Activated naive CD8-positive, alpha-beta T cell treated with anti-CD3 and anti-CD28 coated beads, Interleukin-2, amount 10 ng/mL, durations not matched to agents 7 days and 5 days (primary cell): ENCODE data around the gene RPS5. TPM values are rescaled to one million over a fixed set of nuclear protein-coding genes. Genes with fewer than 3 reads are reported as not detected.

Experiments used
- ATAC-seq: fragments of 150-1000 bp; cut with Tn5 transposase; one replicate; pipeline ENCODE4 v1.10.0; 2021; ENCODE audit warnings: low read depth, moderate library complexity
- POLR2A ChIA-PET: fragments of 350-600 bp; sonication (Branson Sonifier 250); formaldehyde crosslinking; loops from one replicate; lab custom pipeline; 2021; ENCODE audit warnings: antibody characterized with exemption; lab: Charles Lee
- DNase-seq: peaks from one replicate; pipeline ENCODE4 v3.0.0; 2021
- H3K27ac Mint-ChIP-seq: one replicate; pipeline ENCODE4 v1.8.0; 2022; ENCODE audit warnings: mild to moderate bottlenecking, mixed read lengths
- H3K27me3 Mint-ChIP-seq: one replicate; pipeline ENCODE4 v1.8.0; 2022; ENCODE audit warnings: mild to moderate bottlenecking, moderate library complexity, mixed read lengths
- H3K36me3 Mint-ChIP-seq: one replicate; pipeline ENCODE4 v1.8.0; 2021; ENCODE audit warnings: mild to moderate bottlenecking, mixed read lengths
- H3K4me1 Mint-ChIP-seq: one replicate; pipeline ENCODE4 v1.8.0; 2021; ENCODE audit warnings: mixed read lengths
- H3K4me3 Mint-ChIP-seq: one replicate; pipeline ENCODE4 v1.8.0; 2022; ENCODE audit warnings: mild to moderate bottlenecking, moderate library complexity, mixed read lengths
- H3K9me3 Mint-ChIP-seq: one replicate; pipeline ENCODE4 v1.8.0; 2021; ENCODE audit warnings: mixed read lengths
- total RNA-seq, 2 experiments: library from RNA; stranded (reverse); gene quantifications; one replicate each; pipeline ENCODE4 v1.2.3, GENCODE V29; 2021

RPS5 gene
- total RNA-seq, 2 experiments from 2014 or later = 1,038 to 1,039 TPM

DNA sequence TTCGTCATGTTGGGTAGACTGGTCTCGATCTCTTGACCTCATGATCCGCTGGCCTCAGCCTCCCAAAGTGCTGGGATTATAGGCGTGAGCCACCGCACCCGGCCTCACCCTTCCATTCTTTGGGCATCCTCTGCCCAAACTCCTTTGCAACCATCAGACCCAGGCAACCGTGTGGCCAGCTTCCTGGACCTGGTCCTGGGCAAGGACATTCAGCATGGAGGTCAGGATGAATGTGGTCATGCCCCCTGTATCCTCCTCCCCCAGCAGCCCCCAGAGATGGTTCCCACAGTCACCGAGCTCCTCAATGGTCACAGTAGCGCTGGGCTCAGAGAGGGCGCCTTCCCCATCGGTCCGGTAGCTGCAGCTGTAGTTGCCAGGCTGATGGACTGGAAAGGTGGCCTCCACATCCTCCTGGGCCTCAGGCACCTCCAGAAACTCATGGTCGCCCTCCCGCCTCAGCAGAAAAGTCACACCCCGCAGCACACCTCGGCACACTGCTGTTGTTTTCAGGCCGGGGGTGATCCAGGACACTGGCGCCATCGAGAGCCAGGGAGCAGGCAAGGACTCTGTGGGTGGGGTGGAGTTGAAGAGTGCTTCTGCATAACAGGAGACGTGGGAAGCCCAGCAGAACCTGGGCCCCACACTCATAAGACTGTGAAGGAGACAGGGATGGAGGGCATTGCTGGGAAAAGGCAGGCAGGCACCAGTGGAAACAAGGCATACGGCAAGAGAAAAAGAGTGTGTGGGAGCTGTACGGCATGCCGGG, 34.9 kb upstream of the RPS5 start:
- H3K27ac Mint-ChIP-seq = peak overlapping the region; percentile 39
- ATAC-seq (no peak), DNase-seq (no peak)
- no peak overlapping the region for H3K4me3 Mint-ChIP-seq
- peaks cover 25% of the 10 kb centered on the region for H3K4me1 Mint-ChIP-seq
- POLR2A ChIA-PET = interaction anchor here (0.6 to 2.3 kb wide), 3 partner anchors 10 to 461 kb away, joined by 3 to 9 read pairs (median 4); partner anchors contain the start of gene ZNF497
- peaks cover 18% of the 10 kb centered on the region for H3K36me3 Mint-ChIP-seq
- no peaks in the 10 kb centered on the region for H3K27me3 Mint-ChIP-seq
- no peaks in the 10 kb centered on the region for H3K9me3 Mint-ChIP-seq

DNA sequence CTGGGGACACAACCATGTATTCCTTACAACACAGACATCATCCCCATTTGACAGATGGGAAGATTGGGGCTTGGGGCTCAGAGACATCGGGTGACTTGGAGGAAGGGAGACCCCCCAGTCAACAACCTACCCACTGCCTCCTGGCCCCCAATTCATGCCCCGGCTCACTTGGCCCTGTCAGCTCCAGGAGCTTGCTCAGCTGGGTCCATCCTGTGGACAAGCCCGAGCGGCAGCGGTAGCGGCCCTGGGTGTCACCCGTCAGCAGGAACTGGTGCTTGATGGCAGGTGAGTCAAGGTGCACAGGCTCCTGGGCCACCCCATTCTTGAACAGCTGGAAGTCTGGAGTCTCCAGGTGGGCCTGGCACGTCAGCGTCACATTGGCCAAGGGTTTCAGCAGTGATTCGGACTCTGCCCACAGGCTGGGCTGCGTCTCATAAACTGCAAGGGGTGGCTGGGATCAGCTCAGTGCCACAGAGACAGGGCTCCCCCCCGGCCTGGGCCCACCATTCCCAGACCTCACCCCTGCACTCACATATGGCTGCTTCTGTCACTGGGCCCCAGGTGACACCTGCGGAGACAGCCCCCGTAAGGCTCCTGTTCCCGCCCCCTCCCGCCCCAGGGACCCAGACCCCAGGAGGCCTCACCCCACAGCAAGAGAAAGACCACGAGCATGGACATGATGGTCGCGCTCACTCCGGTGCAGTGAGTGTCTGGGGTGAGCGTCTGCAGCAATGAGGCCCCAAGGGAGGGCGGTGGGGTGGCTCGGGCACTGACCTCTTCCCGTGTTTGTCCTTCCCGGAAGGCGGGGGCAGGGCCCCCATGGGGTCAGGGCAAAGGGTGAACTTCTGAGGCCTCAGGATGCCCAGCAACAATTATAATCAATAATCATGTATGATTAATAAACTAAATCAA, 34.1 kb upstream of the RPS5 start, which contains the start of gene A1BG:
A1BG (minus strand) TSS at position 733 of the 912 bp plus-strand sequence; CDS start at position 678, 55 bp downstream.
- ATAC-seq (no peak), DNase-seq (no peak)
- Mint-ChIP-seq H3K4me1 (peaks cover 24% of the 10 kb centered on the region), H3K27me3 (no peaks in the 10 kb centered on the region), H3K4me3 (no peak within 1 kb of the TSS), H3K36me3 (peaks cover 18% of the 10 kb centered on the region), H3K9me3 (no peaks in the 10 kb centered on the region), H3K27ac (no peak within 1 kb of the TSS)
- POLR2A ChIA-PET = interaction anchor here (2.3 kb wide), 1 partner anchor 9 kb away, joined by 9 read pairs; the partner anchor contains the start of gene ZNF497

DNA sequence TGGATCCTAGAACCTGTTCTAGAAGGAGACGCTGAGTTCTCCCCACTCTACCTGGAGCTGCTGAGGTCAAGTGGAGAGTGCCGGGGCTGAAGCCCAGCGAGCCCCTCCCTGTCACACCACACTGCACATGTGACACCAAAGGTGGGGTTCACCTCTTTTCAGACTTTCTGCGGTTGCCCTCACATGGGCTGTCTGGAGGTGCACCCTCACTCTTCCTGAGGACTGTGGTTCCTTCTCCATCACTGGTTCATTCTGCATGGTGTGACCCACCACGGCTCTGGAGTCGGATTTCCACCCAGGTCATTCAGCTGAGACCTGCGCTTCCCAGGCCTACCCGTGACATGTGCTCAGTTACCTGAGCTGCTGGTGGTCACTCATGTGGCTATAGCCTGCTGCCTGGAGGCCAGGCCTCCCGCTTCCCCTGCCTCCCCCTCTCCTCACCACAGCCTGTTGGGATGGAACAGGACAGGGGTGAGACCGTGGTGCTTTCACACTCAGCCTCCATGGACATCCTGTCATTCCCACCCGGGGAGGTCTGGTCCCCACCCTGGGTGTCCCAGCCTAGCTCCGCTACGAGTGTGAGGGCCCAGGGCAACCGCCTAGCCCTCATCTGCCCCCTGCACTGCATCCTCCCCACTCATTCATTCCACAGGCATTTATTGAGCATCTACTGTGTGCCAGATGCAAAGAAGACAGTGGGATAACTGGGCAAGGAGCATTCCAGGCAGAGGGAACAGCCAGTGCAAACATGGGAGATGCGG, 33.2 kb upstream of the RPS5 start:
- no peak overlapping the region for H3K27ac Mint-ChIP-seq
- no peaks in the 10 kb centered on the region for H3K27me3 Mint-ChIP-seq
- no peak for DNase-seq

DNA sequence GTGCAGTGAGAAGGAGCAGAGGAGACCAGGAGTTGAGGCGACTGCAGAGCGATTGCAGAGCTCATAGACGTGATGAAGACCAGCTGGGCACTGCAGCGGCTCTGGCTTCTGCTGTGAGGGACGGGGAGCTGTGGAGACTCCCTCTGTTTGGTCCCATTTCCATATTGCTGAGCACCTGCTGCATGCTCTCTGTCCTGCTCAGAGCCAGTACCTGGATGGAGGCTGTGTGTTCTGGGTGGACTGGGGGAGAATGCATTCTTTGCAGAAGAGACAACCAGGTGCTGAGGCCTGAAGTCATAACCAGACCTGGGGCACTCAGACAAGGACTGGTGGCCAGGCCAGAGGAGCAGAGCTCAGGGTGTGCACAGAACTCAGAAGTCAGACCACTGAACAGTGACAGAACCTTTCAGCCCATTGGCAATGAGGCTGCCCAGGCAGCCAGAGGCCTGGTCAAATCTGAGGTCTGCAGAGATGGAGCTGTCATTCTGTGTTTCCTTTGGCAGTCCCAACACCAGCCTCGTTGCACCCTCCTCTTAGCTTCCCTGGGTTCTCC, 32.5 kb upstream of the RPS5 start:
- Mint-ChIP-seq H3K27me3 (no peaks in the 10 kb centered on the region), H3K4me3 (no peak overlapping the region), H3K4me1 (peaks cover 14% of the 10 kb centered on the region), H3K27ac (no peak overlapping the region), H3K36me3 (peaks cover 13% of the 10 kb centered on the region), H3K9me3 (no peaks in the 10 kb centered on the region)
- DNase-seq (no peak), ATAC-seq (no peak)
- POLR2A ChIA-PET = interaction anchor here (2.4 kb wide), 1 partner anchor 10 kb away, joined by 12 read pairs; no protein-coding TSS in a partner anchor

More for the DNA sequence above, 33.2 kb upstream of the RPS5 start:
- POLR2A ChIA-PET = no interaction called here
- ATAC-seq = no peak
- H3K4me3 Mint-ChIP-seq = no peak overlapping the region
- peaks cover 15% of the 10 kb centered on the region for H3K36me3 Mint-ChIP-seq
- H3K9me3 Mint-ChIP-seq = no peaks in the 10 kb centered on the region
- peaks cover 19% of the 10 kb centered on the region for H3K4me1 Mint-ChIP-seq

DNA sequence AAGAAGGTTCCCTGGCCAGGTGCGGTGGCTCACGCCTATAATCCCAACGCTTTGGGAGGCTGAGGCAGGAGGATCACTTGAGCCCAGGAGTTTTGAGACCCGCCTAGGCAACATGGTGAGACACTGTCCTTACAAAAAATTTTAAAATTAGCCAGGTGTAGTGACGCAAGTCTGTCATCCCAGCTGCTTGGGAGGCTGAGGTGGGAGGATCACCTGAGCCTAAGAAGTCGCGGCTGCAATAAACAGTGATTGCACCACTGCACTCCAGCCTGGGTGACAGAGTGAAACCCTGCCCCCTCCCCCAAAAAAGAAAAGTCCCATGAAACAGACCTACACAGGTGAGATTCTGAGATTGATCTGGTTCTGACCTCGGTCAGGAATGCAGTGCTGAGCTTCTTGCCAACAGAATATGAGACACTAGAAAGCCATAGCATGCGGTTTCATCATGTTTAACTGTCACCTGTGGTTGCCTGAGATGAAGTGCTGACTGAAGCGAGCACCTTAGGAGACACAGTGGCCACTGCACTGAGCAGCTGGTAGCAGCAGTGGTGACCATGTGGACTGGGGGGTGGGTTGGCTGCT, 31.8 kb upstream of the RPS5 start:
- no peaks in the 10 kb centered on the region for H3K27me3 Mint-ChIP-seq
- DNase-seq = no peak
- peaks cover 11% of the 10 kb centered on the region for H3K36me3 Mint-ChIP-seq
- H3K4me1 Mint-ChIP-seq = peaks cover 12% of the 10 kb centered on the region
- peak overlapping the region; percentile 22 for H3K4me3 Mint-ChIP-seq
- no peaks in the 10 kb centered on the region for H3K9me3 Mint-ChIP-seq
- POLR2A ChIA-PET = interaction anchor here (0.5 to 2.4 kb wide), 5 partner anchors 8 to 50 kb away, joined by 3 to 29 read pairs (median 10); partner anchors contain the start of gene ZNF837
- H3K27ac Mint-ChIP-seq = peak overlapping the region; percentile 65
- no peak for ATAC-seq

DNA sequence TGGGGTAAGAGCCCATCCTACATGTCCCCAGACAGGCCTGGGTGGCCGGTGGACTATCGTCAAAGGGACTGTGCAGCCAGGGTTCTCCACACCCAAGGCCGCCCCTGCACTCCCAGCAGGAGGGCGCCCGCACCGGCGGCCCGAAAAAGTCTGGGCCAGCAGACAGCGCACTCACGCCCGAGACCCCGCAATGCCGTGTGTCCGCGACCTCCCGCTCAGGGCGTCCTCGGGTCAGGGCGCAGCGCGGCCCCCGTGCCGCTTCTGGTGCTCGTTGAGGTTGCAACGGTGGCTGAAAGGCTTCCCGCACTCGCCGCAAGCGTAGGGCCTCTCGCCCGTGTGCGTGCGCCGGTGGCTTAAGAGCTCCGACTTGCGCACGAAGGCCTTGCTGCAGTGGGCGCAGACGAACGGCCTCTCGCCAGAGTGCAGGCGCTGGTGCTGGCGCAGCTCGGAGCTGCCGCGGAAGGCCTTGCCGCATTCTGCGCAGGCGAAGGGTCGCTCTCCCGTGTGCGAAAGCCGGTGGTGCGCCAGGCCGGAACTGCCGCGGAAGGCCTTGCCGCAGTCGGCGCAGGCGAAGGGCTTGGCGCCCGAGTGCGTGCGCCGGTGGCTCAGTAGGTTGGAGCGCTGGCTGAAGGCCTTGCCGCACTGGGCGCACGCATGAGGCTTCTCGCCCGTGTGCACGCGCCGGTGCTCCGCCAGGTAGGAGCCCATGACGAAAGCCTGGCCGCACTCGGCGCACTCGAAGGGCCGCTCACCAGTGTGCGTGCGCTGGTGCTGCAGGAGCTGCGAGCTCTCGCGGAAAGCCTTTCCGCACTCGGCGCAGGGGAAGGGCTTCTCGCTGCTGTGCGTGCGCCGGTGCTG, 30.9 kb upstream of the RPS5 start:
- Mint-ChIP-seq H3K4me1 (peaks cover 14% of the 10 kb centered on the region), H3K9me3 (no peaks in the 10 kb centered on the region), H3K4me3 (peak overlapping the region; percentile 37), H3K27me3 (no peaks in the 10 kb centered on the region), H3K36me3 (peaks cover 7% of the 10 kb centered on the region), H3K27ac (peak overlapping the region; percentile 65)
- DNase-seq (peak; percentile 76), ATAC-seq (peak; percentile 72)
- POLR2A ChIA-PET = interaction anchor here (0.6 to 2.4 kb wide), 9 partner anchors 9 to 158 kb away, joined by 3 to 29 read pairs (median 4); partner anchors contain the start of genes ZNF446, ZNF837 and ZSCAN22

DNA sequence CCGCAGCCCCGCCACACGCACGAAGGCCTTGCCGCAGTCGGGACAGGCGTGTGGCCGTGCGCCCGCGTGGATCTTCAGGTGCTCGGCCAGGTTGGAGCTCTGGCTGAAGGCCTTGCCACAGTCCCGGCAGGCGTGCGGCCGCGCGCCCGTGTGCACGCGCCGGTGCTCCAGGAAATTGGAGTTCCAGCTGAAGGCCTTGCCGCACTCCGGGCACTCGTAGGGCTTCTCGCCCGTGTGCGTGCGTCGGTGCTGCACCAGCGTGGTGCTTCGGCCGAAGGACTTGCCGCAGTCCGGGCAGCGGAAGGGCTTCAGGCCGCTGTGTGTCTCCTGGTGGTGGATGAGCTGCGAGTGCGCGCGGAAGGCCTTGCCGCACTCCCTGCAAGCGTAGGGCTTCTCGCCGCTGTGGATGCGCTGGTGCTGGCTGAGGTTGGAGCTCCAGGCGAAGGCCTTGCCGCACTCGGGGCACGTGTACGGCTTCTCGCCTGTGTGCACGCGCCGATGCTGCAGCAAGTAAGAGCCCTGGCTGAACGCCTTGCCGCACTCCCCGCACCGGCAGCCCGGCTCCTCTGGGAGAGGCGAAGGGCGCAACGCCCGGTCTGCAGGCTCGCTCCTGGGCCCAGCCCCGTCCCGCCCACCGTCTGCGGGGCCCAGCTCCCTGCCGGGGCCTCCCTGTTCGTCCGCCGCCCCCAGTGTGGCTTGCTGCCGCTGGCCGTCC, 30.1 kb upstream of the RPS5 start:
- Mint-ChIP-seq H3K9me3 (no peaks in the 10 kb centered on the region), H3K27ac (peak overlapping the region; percentile 65), H3K4me3 (peak overlapping the region; percentile 37), H3K4me1 (peaks cover 17% of the 10 kb centered on the region), H3K27me3 (no peaks in the 10 kb centered on the region), H3K36me3 (peaks cover 4% of the 10 kb centered on the region)
- POLR2A ChIA-PET = interaction anchor here (0.5 to 2.4 kb wide), 12 partner anchors 8 to 514 kb away, joined by 3 to 29 read pairs (median 4); partner anchors contain the start of genes ZBTB45, ZNF446, ZNF837 and ZSCAN22
- no peak for DNase-seq
- ATAC-seq = no peak

DNA sequence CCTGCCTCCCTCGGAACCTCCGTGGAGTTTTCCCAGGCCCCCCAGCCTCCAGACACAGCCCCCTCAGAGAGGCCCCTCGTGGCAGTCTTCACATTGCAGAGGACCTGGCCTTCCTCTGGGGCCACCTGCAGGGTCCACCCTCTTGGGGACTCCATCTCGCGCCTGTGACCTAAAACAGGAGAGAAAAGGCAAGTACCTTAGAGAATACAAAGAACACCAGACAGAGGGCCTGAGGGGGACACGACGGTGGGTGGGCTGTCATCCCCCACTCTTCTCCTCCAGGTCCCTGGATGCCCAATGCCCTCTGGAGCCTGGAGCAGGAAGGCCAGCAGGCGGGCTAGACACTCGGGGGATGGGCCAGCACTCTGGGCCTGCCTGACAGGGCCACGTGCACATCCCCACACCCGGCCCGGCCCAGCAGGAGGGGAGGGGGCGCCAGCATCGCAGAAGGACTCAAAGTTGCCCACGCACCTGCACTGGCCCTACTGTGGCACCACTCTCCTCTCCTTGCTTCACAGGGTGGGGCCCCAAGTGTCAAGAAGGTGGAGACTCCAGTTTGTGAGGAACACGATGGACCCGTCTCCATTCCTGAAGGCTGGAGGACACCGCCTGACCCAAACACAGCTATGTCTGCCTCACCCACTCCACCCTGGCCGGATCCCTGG, 29.5 kb upstream of the RPS5 start:
- DNase-seq (no peak), ATAC-seq (no peak)
- Mint-ChIP-seq H3K9me3 (no peaks in the 10 kb centered on the region), H3K4me1 (peaks cover 20% of the 10 kb centered on the region), H3K27me3 (no peaks in the 10 kb centered on the region), H3K27ac (peak overlapping the region; percentile 16), H3K4me3 (peak overlapping the region; percentile 35), H3K36me3 (peaks cover 4% of the 10 kb centered on the region)
- POLR2A ChIA-PET = interaction anchor here (0.5 to 1.9 kb wide), 7 partner anchors 10 to 514 kb away, joined by 3 to 29 read pairs (median 4); partner anchors contain the start of genes ZBTB45, ZNF446 and ZSCAN22

DNA sequence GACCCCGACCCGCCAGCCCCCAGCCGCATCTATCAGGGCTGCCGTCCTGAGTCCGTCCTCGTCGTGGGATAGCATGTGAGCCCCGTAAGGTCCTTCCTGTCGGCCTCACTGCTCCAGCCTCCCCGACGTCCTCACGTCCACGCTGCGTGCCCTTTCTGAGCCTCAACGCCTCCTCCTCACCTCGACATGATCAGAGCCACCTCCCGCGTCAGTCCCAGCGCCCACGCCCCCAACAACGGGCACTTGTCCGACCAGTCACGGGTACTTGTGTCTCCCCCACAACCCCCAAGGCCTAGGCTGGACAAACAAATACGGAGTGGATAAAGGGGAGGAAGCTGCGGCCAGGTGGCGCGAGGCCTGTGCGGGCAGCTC, 25.2 kb upstream of the RPS5 start:
- peak overlapping the region; percentile 94 for H3K27ac Mint-ChIP-seq

DNA sequence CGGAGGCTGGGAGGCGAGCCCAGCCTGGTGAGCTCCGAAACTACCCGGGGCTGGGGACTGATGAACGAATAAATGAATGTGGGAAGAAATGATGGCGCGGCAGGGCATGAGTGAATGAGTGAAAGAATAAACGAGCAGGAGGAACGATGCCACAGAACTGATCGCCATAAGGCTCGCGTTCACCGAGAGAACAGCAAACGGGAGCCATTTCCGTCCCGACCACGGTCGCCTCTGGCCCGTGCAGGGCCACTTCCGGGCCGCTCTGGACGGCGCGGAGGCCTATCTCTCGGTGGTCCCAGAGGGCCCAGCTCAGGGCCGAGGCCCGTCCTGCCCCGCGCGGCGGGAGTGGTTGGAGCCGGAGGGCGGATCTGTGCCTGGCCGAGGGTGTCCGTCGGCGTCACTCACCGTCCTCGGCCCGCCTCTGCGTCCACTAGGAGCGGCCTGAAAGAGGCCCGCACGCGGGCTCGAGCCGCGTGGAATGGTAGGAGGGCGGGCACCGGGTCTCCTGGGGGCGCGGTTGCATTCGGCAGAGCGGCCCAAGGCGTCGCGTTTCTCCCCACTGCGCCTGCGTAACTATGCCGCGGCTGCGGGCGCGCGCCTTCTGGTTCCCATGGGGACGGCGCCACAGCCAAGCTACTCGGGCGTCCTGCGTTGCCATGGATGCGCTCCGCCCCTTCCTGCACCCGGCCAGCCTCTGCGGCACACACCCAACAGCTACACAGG, 24.6 kb upstream of the RPS5 start, which contains the start of gene ZNF497:
ZNF497 (minus strand) TSS at position 480 of the 723 bp plus-strand sequence. CDS start 5,116 bp downstream, outside the sequence.
- Mint-ChIP-seq H3K36me3 (no peaks in the 10 kb centered on the region), H3K4me1 (peaks cover 13% of the 10 kb centered on the region), H3K27me3 (no peaks in the 10 kb centered on the region), H3K27ac (peak within 1 kb of the TSS; percentile 94), H3K9me3 (no peaks in the 10 kb centered on the region), H3K4me3 (peak within 1 kb of the TSS; percentile 94)
- POLR2A ChIA-PET = interaction anchor here (0.6 to 5.0 kb wide), 23 partner anchors 10 to 200 kb away, joined by 3 to 50 read pairs (median 4); partner anchors contain the start of genes RPS5, ZBTB45, ZNF274 and ZNF324B
- DNase-seq = peak; percentile 98
- ATAC-seq = peak; percentile 87

More for the DNA sequence above, 25.2 kb upstream of the RPS5 start:
- H3K9me3 Mint-ChIP-seq = no peaks in the 10 kb centered on the region
- DNase-seq = peak; percentile 69
- peak overlapping the region; percentile 94 for H3K4me3 Mint-ChIP-seq
- no peaks in the 10 kb centered on the region for H3K36me3 Mint-ChIP-seq
- POLR2A ChIA-PET = interaction anchor here (0.8 to 5.0 kb wide), 16 partner anchors 10 to 200 kb away, joined by 3 to 50 read pairs (median 6); partner anchors contain the start of genes RPS5, ZBTB45, ZNF274 and ZNF324B
- H3K4me1 Mint-ChIP-seq = peaks cover 13% of the 10 kb centered on the region
- H3K27me3 Mint-ChIP-seq = no peaks in the 10 kb centered on the region
- ATAC-seq = peak; percentile 11
